Measurements from ENCODE around the gene ZBTB7C.

DNA sequence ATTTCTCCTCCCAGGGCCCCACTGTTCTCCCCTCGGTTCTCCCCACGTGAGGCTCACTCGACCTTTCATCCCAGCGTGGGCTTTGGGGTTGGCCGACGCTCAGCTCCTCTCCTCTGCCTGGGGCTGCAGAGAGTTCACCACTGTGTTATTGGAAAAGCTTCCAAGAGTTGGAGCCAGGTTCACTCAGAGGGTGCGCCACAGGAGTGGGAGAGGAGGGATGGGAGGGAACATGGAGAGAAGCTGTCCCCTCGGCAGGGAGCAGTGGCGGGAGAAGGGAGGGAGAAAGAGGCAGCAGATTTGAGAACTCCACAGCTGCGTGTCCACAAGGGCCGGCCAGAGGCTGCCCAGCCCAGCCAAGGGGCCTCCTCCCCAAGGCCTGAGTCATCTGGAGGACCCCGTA, 281.6 kb downstream of the ZBTB7C start:
- TF ChIP-seq ZNF138 (tag by site-specific recombination; IDR thresholded peaks at IDR 0.05; ENCODE audit: borderline replicate concordance) (no peak), REST (tag by site-specific recombination; IDR thresholded peaks at IDR 0.05) (no peak), ZNF114 (tag by site-specific recombination; IDR thresholded peaks at IDR 0.05) (no peak), ZNF248 (tag by site-specific recombination; IDR thresholded peaks at IDR 0.05) (no peak), PRDM10 (tag by site-specific recombination; IDR thresholded peaks at IDR 0.05) (no peak), YY2 (tag by site-specific recombination; IDR thresholded peaks at IDR 0.05) (no peak), ZBTB21 (tag by site-specific recombination; IDR thresholded peaks at IDR 0.05) (no peak), ZBTB7A (tag by site-specific recombination; IDR thresholded peaks at IDR 0.05; ENCODE audit: low read depth) (no peak), ZNF624 (tag by site-specific recombination; IDR thresholded peaks at IDR 0.05) (no peak)
- TF ChIP-seq, protein P1, sequence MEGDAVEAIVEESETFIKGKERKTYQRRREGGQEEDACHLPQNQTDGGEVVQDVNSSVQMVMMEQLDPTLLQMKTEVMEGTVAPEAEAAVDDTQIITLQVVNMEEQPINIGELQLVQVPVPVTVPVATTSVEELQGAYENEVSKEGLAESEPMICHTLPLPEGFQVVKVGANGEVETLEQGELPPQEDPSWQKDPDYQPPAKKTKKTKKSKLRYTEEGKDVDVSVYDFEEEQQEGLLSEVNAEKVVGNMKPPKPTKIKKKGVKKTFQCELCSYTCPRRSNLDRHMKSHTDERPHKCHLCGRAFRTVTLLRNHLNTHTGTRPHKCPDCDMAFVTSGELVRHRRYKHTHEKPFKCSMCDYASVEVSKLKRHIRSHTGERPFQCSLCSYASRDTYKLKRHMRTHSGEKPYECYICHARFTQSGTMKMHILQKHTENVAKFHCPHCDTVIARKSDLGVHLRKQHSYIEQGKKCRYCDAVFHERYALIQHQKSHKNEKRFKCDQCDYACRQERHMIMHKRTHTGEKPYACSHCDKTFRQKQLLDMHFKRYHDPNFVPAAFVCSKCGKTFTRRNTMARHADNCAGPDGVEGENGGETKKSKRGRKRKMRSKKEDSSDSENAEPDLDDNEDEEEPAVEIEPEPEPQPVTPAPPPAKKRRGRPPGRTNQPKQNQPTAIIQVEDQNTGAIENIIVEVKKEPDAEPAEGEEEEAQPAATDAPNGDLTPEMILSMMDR (tag by site-specific recombination; IDR thresholded peaks at IDR 0.05) = no peak
